Measurements from ENCODE around the gene TIMD4.
A peak's percentile ranks its signal among the peaks of the same experiment; 100 is the strongest.
"Not testable (repeated sequence)": the region's sequence is repeated elsewhere in the genome, so short reads cannot be mapped to it uniquely, and the experiment has no call there.

TIMD4 gene

GRCh38 chr5:156963125-156963524 lies at the start of gene TIMD4:
Gene TIMD4, minus strand, starts transcription at chr5:156963226. Its CDS starts 28 bp downstream, at chr5:156963198.
- DNase-seq (ENCODE audit: low read depth): no peak

DNA sequence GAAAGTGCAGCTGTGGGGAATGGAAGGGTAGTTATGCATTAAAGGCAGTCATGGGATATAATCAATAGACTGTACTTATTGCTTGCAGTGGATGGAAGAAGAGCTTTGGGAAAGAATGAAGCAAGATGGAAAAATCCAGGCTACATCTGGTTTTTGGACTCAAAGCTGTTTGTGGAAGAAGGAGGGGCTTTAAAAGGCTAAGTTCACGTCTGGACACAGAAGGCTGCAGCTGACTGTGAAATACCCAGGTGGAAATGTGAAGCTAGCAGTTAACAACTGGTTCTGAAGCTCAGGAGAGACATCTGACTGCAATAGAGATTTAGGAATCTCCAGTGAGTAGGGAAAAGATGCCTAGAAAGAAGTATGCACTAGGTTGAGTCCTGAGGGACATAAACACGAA lies 43.2 kb upstream of the TIMD4 start:
- no peak for DNase-seq (ENCODE audit: low read depth)

- peak; percentile 9 for DNase-seq (ENCODE audit: low read depth)
Observed at GRCh38 chr5:157004893-157005551, 42.0 kb upstream of the TIMD4 start.

DNA sequence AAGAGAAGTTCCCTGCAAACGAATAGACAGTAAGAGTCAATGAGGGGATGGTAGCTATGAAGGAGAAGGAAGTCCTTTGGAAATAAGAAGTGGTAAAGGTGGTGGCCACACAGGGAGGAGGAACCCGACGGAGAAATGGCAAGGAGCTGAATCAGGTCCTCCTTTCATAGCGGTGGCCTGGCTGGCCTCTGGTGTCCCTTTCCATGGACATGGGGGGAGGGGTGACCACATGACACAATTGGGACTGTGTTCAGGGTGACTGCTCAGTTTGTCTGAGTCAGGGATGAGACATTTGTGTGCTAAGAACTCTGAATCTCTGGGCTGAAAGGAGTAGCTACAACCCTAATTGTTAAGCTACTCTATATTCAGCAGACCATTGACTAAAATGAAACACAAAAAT lies 28.7 kb upstream of the TIMD4 start:
- DNase-seq (ENCODE audit: low read depth): no peak

DNA sequence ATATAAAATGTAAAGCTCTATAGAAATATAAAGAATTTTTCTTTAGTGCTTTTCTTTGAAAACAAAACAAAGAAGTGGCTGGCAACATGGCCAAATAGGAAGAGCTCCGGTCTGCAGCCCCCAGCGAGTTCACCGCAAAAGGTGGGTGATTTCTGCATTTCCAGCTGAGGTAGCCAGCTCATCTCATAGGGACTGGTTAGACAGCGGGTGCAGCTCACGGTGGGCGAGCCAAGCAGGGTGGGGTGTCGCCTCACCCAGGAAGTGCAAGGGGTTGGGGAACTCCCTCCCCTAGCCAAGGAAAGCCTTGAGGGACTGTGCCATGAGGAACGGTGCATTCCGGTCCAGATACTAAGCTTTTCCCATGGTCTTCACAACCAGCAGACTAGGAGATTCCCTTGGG lies 21.0 kb upstream of the TIMD4 start:
- DNase-seq (ENCODE audit: low read depth): no peak

- DNase-seq (ENCODE audit: low read depth): no peak
Observed at GRCh38 chr5:156981481-156981880, 18.5 kb upstream of the TIMD4 start.

DNA sequence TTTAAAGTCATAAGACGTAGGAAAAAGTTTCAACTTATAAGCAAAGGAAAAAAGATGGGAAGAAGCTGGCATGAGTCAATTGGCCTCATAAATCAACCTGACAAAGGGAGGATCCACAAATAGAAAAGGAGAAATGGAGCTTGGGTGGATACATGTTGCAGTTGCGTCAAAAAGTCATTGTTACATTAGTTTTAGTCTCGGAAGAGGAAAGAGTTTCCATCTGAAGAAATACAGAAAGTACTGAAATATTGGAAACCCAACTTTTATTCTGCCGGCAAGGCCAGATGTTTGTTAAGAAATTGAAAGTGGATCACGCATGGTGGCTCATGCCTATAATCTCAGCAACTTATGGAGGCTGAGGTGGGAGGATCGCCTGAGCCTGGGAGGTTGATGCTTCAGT lies 11.3 kb upstream of the TIMD4 start:
- DNase-seq (ENCODE audit: low read depth): no peak

DNA sequence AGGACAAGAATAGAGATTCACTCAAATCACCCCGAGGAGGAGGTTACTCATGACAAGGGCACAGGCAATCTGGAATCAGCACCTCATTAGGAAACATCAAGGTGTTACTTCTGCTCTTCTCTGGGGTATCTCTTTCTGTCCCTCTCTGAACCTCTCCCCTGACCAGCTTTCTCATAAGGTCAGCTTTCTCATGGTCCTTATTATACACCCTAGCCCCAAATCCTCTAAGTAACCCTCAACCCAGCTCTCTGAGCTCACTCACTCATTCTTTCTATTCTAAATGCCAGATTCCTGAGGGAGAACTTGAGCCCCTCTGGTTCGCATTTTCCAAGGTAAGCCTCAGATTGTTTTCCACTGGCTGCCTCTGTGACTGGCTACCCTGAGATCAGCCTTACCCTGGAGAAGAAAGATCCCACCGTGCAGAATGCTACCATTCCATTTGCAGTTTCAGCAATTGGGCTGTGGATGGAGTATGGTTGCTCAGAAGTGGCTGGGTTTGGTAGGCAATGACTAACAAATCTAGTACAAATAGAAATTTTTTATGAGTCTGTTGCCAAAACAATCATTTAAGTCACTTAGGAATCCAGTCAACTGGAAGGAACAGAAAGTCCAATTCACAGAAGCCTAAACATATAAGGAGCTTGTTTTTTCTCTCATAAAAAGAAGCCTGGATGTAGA lies 9.0 kb upstream of the TIMD4 start:
- DNase-seq (ENCODE audit: low read depth): no peak

- DNase-seq (ENCODE audit: low read depth): no peak
Observed at GRCh38 chr5:156971415-156971814, 8.4 kb upstream of the TIMD4 start.

DNA sequence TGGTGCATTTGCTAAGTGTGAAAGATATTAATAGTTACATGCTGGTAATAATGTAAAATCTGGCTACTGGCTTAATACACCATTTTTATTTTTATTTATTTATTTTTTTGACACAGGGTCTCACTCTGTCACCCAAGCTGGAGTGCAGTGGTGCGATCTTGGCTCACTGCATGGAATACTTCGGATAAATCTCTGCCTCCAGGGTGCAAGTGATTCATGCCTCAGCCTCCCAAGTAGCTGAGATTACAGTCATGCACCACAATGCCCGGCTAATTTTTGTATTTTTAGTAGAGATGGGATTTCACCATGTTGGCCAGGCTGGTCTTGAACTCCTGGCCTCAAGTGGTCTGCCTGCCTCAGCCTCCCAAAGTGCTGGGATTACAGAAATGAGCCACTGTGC lies 4.4 kb upstream of the TIMD4 start:
- not testable (repeated sequence) for DNase-seq (ENCODE audit: low read depth)

GRCh38 chr5:156956321-156956720 lies 6.7 kb downstream of the TIMD4 start:
- no peak for DNase-seq (ENCODE audit: low read depth)

GRCh38 chr5:156951359-156951758 lies 11.7 kb downstream of the TIMD4 start:
- DNase-seq (ENCODE audit: low read depth): no peak

DNA sequence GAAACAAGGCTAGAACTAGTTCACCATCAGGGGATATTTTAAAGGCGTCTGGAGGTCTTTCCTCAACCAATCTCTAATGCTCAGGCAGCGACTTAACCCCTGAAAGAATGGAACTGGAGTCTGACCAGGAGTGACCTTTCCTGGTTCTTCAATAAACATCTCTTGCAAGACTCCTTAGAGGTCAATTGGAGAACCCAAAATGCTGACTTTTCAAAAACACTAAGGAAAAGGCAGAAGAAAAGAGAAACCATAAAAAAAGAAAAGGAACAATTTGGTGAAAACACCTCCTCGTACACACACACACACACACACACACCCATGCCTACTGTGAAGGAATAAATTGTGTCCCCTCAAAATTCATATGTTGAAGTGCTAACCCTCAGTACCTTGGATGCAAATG lies 12.3 kb downstream of the TIMD4 start:
- DNase-seq (ENCODE audit: low read depth): no peak

DNA sequence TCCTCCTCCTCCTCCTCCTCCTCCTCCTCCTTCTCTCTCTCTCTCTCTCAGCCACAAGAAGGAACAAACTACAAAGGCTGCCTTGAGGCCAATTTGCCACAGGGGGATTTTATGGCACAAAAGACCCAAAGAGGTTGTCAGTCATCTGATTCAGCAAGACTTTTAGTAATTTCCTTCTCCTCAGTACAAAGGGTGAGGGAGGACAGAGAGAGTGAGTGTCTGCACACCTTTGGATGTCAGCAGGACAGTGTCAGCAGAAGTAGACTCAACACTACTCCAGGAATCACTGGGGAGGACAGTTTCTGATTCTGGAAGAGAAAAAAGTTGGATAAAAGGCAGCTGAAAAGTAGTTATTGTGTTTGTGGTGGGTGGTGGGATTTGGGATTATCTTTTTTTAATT lies 13.6 kb downstream of the TIMD4 start:
- DNase-seq (ENCODE audit: low read depth): no peak

DNA sequence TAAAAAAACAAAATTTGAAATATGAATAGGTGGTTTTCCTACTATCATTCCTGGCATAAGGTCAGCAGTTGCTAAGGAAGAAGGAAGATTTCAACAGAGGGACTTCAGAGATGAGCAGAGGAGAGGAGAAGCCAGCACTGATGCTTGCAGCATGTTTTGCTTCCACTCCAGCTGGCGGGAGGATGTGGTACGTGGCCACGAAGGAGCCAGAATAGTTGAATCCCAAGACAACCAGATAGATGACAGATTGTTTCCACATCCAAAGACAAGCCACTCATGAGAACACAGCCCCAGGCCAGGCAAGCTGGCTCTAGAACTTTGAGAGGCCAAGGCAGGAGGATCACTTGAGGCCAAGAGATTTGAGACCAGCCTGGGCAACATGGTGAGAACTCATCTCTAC lies 15.1 kb downstream of the TIMD4 start:
- DNase-seq (ENCODE audit: low read depth): no peak

- no peak for DNase-seq (ENCODE audit: low read depth)
Observed at GRCh38 chr5:156942064-156942463, 21.0 kb downstream of the TIMD4 start.

DNA sequence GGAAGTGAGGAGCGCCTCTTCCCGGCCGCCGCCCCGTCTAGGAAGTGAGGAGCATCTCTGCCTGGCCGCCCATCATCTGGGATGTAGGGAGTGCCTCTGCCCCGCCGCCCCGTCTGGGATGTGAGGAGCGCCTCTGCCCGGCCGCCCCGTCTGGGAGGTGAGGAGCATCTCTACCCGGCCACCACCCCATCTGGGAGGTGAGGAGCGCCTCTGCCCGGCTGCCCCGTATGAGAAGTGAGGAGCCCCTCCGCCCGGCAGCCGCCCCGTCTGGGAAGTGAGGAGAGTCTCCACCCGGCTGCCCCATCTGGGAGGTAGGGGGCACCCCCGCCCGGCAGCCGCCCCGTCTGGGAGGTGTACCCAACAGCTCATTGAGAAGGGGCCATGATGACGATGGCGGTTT lies 22.6 kb downstream of the TIMD4 start:
- DNase-seq (ENCODE audit: low read depth): not testable (repeated sequence)

DNA sequence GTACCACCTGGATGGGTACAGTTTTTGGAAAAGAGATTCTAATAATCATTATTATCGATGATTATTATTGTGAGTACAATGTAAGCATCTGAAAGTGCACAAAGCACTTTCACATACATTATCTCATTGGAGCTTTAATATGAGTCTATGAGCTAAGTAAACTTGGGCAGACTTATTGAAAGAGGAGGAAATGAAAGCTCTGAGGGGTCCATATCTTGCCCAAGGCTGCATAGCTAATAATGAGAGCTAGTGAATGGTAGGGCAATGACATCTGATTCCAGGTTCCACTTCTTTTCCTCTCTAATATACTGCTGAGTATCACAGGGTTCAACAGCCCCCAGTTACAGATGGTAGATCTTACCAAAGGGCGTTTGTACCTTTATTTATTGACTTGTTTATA lies 26.1 kb downstream of the TIMD4 start:
- no peak for DNase-seq (ENCODE audit: low read depth)

DNA sequence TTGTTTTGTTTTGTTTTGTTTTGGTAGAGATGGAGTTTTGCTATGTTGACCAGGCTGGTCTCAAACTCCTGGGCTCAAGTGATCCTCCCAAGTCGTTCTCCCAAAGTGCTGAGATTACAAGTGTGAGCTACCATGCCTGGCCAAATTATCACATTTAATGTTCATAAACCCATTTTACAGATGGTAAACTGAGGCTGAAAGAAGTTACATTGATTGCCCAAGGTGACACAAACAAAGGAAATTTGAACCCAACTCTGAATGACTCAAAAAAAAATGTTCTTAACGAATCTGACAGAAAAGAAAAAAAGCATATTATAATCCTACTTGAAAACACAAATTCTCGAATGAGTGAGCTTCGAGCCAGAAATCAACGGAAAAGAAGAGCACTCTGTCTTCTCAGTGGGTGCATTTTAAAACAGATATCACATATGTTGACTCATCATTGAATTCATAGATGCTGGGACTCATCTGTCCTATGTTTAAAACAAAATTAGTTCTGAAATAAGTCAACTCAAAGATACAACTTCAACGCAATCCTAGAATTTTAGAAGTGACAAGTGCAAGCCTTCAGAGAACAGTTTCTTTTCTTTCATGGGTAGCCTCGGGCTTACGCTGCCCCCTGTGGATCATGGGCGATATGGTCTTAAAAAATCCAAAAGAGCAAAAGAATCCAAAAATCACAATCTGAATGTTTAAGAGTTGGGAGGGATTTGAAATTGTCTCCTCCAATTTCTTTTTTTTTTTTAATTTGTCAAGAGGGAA lies 28.4 kb downstream of the TIMD4 start:
- peak; percentile 8 for DNase-seq (ENCODE audit: low read depth)

DNA sequence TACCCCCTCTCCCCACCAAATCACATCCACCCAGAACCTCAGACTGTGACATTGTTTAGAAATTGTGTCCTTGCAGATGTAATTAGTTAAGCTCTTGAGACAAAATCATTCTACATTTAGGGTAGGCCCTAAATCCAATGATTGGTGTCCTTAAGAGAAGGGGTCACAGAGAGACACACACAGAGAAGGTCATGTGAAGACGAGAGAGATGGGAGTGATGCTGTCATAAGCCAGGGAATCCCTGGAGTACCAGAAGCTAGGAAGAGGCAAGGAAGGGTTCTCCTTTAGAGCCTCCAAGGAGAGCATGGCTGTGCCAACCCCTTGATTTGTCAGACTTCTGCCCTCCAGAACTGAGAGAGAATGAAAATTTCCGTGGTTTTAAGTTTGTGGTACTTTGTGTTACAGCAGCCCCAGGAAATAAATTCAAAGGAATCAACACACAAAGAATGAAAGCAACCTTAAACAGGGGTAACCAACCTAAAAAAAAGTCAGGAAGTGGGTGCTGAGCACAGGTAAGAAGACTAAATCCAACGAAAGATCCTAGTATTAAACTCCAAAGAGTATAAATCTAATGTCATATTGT lies 33.6 kb downstream of the TIMD4 start:
- DNase-seq (ENCODE audit: low read depth): no peak

DNA sequence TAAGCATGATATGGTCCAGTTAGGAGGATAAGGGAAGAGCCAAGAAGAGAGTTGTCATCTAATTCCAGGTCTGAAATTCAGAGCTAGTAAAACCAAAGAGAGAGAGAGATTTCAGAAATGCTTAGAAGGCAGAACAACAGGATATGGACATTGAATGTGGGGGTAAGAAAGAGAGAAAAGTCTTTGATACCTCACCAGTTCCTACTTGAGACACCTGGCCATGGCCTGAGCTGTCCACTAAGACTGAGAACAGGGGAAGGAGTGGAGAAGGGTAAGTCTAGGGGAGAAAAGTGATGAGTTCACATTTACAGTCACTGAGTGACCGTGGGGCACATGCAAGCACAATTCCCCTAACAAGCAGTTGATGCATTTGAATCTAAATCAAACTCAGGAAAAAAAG lies 35.5 kb downstream of the TIMD4 start:
- no peak for DNase-seq (ENCODE audit: low read depth)

GRCh38 chr5:156925767-156926166 lies 37.3 kb downstream of the TIMD4 start:
- not testable (repeated sequence) for DNase-seq (ENCODE audit: low read depth)
